CD4-positive, alpha-beta memory T cell (primary cell): ENCODE measurements around the gene ADM5. TPM values are rescaled to one million over a fixed set of nuclear protein-coding genes. Genes with fewer than 3 reads are reported as not detected.
A peak's percentile ranks its signal among the peaks of the same experiment; 100 is the strongest.

Experiments
- CTCF ChIA-PET: fragments of 350-600 bp; sonication (Branson Sonifier 250); formaldehyde crosslinking; loops from one replicate; lab custom pipeline; 2021; ENCODE audit warnings: inconsistent platforms; ENCODE audit not compliant: partially characterized antibody; lab: Charles Lee
- POLR2A ChIA-PET: fragments of 350-600 bp; sonication (Branson Sonifier 250); formaldehyde crosslinking; loops from one replicate; lab custom pipeline; 2021; ENCODE audit not compliant: partially characterized antibody; lab: Charles Lee
- DNase-seq, 5 donors: peaks; one replicate each; pipeline versions ENCODE4 v3.0.0 to v3.0.0-alpha.2; 2020 to 2022; ENCODE audit warnings: mixed read lengths in 1 of 5
- H3K27ac ChIP-seq: one replicate; pipeline ENCODE4 v1.7.0; 2013; ENCODE audit warnings: low read depth, low read length
- H3K27me3 ChIP-seq: 2 replicates; pipeline ENCODE4 v1.7.0; 2013; ENCODE audit warnings: mild to moderate bottlenecking, low read length, moderate library complexity; ENCODE audit not compliant: insufficient read depth
- H3K36me3 ChIP-seq: 2 replicates; pipeline ENCODE4 v1.7.0; 2013; ENCODE audit warnings: mild to moderate bottlenecking, low read length, moderate library complexity; ENCODE audit not compliant: insufficient read depth
- H3K4me1 ChIP-seq: 2 replicates; pipeline ENCODE4 v1.7.0; 2013; ENCODE audit warnings: mild to moderate bottlenecking, low read length, moderate library complexity; ENCODE audit not compliant: insufficient read depth
- H3K4me3 ChIP-seq, 2 donors: one replicate each; pipeline ENCODE4 v1.7.0; 2013; ENCODE audit warnings: low read length in 2 of 2, mild to moderate bottlenecking in 1 of 2
- H3K9me3 ChIP-seq, 2 donors: one replicate each; pipeline ENCODE4 v1.7.0; 2013; ENCODE audit warnings: low read length in 2 of 2, control low read depth in 1 of 2; ENCODE audit not compliant: control insufficient read depth in 1 of 2
- H3K27ac Mint-ChIP-seq, 7 donors: one replicate each; pipeline ENCODE4 v1.8.0; 2020 to 2021; ENCODE audit warnings: mixed read lengths in 7 of 7, mild to moderate bottlenecking in 6 of 7, inconsistent platforms in 3 of 7, moderate library complexity in 3 of 7
- H3K27me3 Mint-ChIP-seq, 2 donors: one replicate each; pipeline ENCODE4 v1.8.0; 2020 to 2021; ENCODE audit warnings: mixed read lengths in 2 of 2
- H3K36me3 Mint-ChIP-seq, 2 donors: one replicate each; pipeline ENCODE4 v1.8.0; 2020 to 2021; ENCODE audit warnings: mixed read lengths in 2 of 2, inconsistent platforms in 1 of 2, mild to moderate bottlenecking in 1 of 2
- H3K4me1 Mint-ChIP-seq, 4 donors: one replicate each; pipeline ENCODE4 v1.8.0; 2020 to 2021; ENCODE audit warnings: mixed read lengths in 4 of 4, mild to moderate bottlenecking in 1 of 4
- H3K4me3 Mint-ChIP-seq, 8 donors: one replicate each; pipeline ENCODE4 v1.8.0; 2020 to 2021; ENCODE audit warnings: mixed read lengths in 8 of 8, mild to moderate bottlenecking in 7 of 8, moderate library complexity in 6 of 8, inconsistent platforms in 3 of 8
- H3K9me3 Mint-ChIP-seq, 8 donors: one replicate each; pipeline ENCODE4 v1.8.0; 2020 to 2021; ENCODE audit warnings: mixed read lengths in 8 of 8, mild to moderate bottlenecking in 5 of 8, inconsistent platforms in 3 of 8, moderate library complexity in 1 of 8
- intact Hi-C: fragments of 100-400 bp; cut with micrococcal nuclease; formaldehyde crosslinking; loops from one replicate; pipeline ENCODE4 v1.15.1; 2023
- polyA plus RNA-seq, 2 donors: library from polyadenylated mRNA; unstranded; fragments of 300-500 nt; fragmentation: Illumina TruSeq; gene quantifications; one replicate each; pipeline ENCODE4 v1.2.3, GENCODE V29; 2021
- total RNA-seq, 2 experiments: library from RNA; stranded (reverse); gene quantifications; one replicate each; pipeline ENCODE4 v1.2.3, GENCODE V29; 2021

Gene ADM5
- total and polyA plus RNA-seq, 4 experiments from 2014 or later, result 0.24 to 4.4 (median 4.0) TPM; not detected in 1

DNA sequence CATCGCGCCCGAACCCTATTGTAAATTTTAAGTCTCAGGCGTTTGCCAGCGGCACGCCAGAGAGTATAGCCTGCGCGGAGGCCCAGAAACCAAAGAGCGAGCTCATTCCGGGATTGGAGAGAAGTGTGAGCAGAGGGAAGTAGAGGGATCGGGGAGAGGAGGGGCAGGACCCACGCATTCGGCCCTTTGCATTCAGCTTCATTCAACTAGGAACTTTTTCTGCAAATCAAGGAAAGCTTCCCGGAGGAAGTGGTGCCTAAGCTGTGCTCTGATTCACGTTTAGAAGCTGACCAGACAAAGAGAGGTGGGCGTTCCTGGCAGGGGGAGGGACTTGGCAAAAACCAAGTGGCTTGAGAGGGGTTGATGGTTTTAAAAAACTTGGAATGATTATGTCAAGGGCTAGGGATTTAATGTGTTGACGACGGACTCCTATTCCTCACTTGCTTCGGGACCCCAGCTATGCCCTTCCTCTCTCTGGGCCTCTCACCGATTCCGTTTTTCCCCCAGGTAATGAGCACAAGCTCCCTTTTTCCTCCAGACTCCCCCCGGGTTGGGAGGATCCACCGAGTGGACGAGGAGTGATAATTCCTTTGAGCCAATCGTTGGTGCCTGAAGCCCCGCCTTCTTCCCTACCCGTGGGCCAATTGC lies 13.1 kb upstream of the ADM5 start:
- Histone ChIP-seq H3K27ac (peak overlapping the region; percentile 93), H3K9me3 (no peaks in the 10 kb centered on the region), H3K27me3 (no peaks in the 10 kb centered on the region), H3K36me3 (no peaks in the 10 kb centered on the region), H3K4me3 (peak overlapping the region; percentile 59 to 69), H3K4me1 (peaks cover 48% of the 10 kb centered on the region)
- Mint-ChIP-seq H3K4me3 (peak overlapping the region; percentile 95 to 100 (median 99)), H3K9me3 (no peaks in the 10 kb centered on the region), H3K4me1 (peaks cover 19 to 54% (median 37%) of the 10 kb centered on the region in 4 donors), H3K27ac (peak overlapping the region; percentile 99 to 100 (median 99)), H3K27me3 (no peaks in the 10 kb centered on the region), H3K36me3 (peaks cover 4 to 13% of the 10 kb centered on the region in 2 donors)
- no peak for DNase-seq
- ChIA-PET CTCF (interaction anchor here (0.7 to 5.5 kb wide), 19 partner anchors 9 to 231 kb away, joined by 3 to 52 read pairs (median 4); partner anchors contain the start of genes ADM5, BCL2L12, FLT3LG and IRF3), POLR2A (interaction anchor here (0.6 to 6.7 kb wide), 32 partner anchors 13 to 578 kb away, joined by 3 to 125 read pairs (median 7); partner anchors contain the start of genes ADM5, AKT1S1, ALDH16A1 and AP2A1)
- intact Hi-C loops, result loop anchor here (1.0 to 5.0 kb wide), 4 partner anchors 12 to 803 kb away; partner anchors contain the start of genes AKT1S1, PPP1R15A and TBC1D17

DNA sequence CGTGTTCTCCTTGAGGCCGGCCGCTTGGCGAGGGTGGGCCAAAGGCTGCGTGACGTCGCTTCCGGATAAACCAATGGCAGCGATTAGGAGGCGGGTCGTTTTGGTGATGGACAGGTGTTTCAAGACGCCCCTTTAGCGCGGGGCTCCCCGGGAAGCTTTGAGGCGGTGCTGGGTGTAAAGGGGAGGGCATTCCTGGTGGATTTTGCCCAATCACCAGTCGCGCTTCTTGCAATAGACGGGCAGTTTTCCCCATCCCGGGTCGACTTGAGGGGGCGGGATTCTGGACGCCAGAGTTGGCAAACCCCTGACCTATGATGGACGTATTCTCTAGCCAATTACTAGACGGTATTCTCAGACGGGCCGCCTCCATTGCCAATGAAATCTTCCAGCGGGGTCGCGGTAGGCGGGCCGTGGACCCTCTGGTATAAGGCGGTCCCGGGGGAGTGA lies 12.6 kb upstream of the ADM5 start:
- CTCF ChIA-PET, result interaction anchor here (1.0 to 5.5 kb wide), 15 partner anchors 9 to 206 kb away, joined by 3 to 52 read pairs (median 5); partner anchors contain the start of genes BCL2L12, FLT3LG, IRF3 and NOSIP

DNA sequence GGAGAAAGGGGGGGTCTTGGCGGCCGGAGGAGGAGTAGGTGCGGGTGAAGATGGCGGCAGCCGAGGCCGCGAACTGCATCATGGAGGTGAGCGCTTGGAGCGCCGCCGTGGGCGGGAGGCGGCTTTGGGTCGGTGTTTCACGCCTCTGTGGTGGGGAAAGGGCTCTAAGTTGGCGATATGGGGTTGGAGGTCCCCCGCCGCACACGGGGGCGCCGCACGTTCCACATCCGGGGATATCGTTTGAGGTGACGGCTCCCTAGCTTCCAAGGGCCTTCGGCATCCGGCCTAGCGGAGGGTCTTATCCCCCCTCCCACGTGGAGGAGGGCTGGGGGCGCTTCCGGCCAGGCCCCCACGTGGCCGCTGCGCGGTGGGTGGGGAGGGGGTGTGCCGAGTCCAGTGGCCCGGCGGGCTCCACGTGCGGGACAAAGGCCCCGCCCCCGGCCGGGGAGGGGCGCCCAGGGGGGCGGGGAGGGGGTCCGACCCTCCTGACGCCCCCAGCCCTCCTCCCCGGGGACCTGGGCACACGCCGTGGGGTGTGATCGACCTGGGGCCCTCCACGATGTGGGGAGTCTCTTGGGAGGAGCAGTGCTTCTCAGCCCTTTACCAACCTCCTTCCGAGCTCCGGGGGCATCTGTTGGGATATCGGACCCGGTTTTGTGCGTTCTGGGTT lies 12.0 kb upstream of the ADM5 start, which contains the start of gene PRMT1:
Gene PRMT1 (plus strand): TSS at position 41 of the 670 bp plus-strand sequence. CDS start 10 bp downstream, at position 51.
- ChIA-PET CTCF (interaction anchor here (0.6 to 5.5 kb wide), 16 partner anchors 12 to 452 kb away, joined by 3 to 52 read pairs (median 5); partner anchors contain the start of genes BCL2L12, FLT3LG, IRF3 and NOSIP), POLR2A (interaction anchor here (0.6 to 6.7 kb wide), 30 partner anchors 12 to 580 kb away, joined by 3 to 125 read pairs (median 7); partner anchors contain the start of genes ADM5, AKT1S1, ALDH16A1 and BCL2L12)
- Histone ChIP-seq H3K36me3 (peaks cover 7% of the 10 kb centered on the region), H3K9me3 (no peaks in the 10 kb centered on the region), H3K27me3 (no peaks in the 10 kb centered on the region), H3K27ac (peak within 1 kb of the TSS; percentile 93), H3K4me3 (peak within 1 kb of the TSS; percentile 69 to 79), H3K4me1 (peaks cover 42% of the 10 kb centered on the region)
- H3K27me3 Mint-ChIP-seq, result no peaks in the 10 kb centered on the region
- intact Hi-C loops, result loop anchor here (1.0 to 5.0 kb wide), 6 partner anchors 37 to 805 kb away; partner anchors contain the start of genes AKT1S1, NOSIP, PPP1R15A and RRAS
- H3K4me1 Mint-ChIP-seq, result peaks cover 17 to 52% (median 32%) of the 10 kb centered on the region in 4 donors
- H3K36me3 Mint-ChIP-seq, result peaks cover 11 to 18% of the 10 kb centered on the region in 2 donors
- H3K9me3 Mint-ChIP-seq, result no peaks in the 10 kb centered on the region
- peak within 1 kb of the TSS; percentile 95 to 100 (median 99) for H3K4me3 Mint-ChIP-seq
- peak in 2 of 5 donors; percentile 70 to 74 for DNase-seq
- peak within 1 kb of the TSS; percentile 99 to 100 (median 99) for H3K27ac Mint-ChIP-seq

More for the DNA sequence above, 12.6 kb upstream of the ADM5 start:
- intact Hi-C loops, result loop anchor here (1.0 to 5.0 kb wide), 7 partner anchors 13 to 804 kb away; partner anchors contain the start of genes AKT1S1, NOSIP, PPP1R15A and RRAS
- no peaks in the 10 kb centered on the region for H3K9me3 ChIP-seq
- Mint-ChIP-seq H3K4me3 (peak overlapping the region; percentile 95 to 100 (median 99)), H3K4me1 (peaks cover 19 to 54% (median 37%) of the 10 kb centered on the region in 4 donors), H3K27me3 (no peaks in the 10 kb centered on the region), H3K27ac (peak overlapping the region; percentile 99 to 100 (median 99)), H3K36me3 (peaks cover 5 to 13% of the 10 kb centered on the region in 2 donors), H3K9me3 (no peaks in the 10 kb centered on the region)
- H3K27ac ChIP-seq, result peak overlapping the region; percentile 93
- H3K4me3 ChIP-seq, result peak overlapping the region; percentile 69 to 79
- H3K27me3 ChIP-seq, result no peaks in the 10 kb centered on the region
- POLR2A ChIA-PET, result interaction anchor here (0.6 to 6.7 kb wide), 33 partner anchors 13 to 579 kb away, joined by 3 to 125 read pairs (median 7); partner anchors contain the start of genes ADM5, AKT1S1, ALDH16A1 and AP2A1
- peaks cover 2% of the 10 kb centered on the region for H3K36me3 ChIP-seq
- H3K4me1 ChIP-seq, result peaks cover 48% of the 10 kb centered on the region
- peak; percentile 97 to 99 (median 98) for DNase-seq

DNA sequence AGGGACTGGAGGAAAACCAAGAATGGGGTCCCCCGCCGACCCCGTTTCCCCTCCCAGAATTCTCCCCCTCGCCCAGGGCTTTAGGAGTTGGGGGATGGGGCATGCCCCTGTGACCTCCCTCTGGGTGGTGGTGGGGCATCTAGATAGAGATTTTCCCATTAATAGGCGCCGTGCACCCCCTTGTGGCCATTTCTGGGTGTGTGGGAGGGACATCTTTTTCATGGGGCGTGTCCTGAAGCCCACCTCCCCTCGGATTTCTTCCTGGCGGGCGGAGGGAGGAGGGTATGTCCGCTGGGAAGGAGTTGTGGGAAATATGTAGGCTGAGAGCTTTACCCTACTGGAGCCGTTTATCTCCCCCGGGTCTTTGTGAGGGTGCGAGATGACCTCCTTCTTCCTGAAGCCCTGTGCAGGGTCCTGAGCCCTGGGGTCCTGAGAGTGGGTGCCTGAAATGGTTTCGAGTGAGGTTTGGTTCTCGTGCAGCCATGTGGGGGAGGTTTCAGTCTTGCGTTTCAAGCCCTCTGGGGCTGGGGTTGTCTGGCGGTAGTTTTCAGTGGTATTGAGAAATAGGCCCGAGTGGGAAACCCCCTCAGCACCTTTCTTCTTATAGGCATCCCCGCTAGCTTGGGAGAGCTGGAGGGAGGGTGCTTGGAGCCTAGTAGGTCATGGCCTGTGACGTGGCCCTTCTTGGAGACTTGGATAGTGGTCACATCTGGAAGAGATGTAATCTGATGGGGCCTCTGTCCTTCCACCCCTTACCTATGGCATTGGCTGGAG lies 11.3 kb upstream of the ADM5 start:
- Mint-ChIP-seq H3K27me3 (no peaks in the 10 kb centered on the region), H3K4me1 (peaks cover 16 to 52% (median 31%) of the 10 kb centered on the region in 4 donors), H3K27ac (peak overlapping the region; percentile 96 to 99 (median 97)), H3K36me3 (peaks cover 14 to 23% of the 10 kb centered on the region in 2 donors), H3K4me3 (peak overlapping the region; percentile 82 to 99 (median 88)), H3K9me3 (no peaks in the 10 kb centered on the region)
- H3K4me3 ChIP-seq, result peak overlapping the region; percentile 69 to 79
- intact Hi-C loops, result loop anchor here (1.0 to 5.0 kb wide), 8 partner anchors 38 to 805 kb away; partner anchors contain the start of genes AKT1S1, NOSIP, PPP1R15A and RRAS
- ChIA-PET CTCF (interaction anchor here (0.6 to 2.1 kb wide), 17 partner anchors 13 to 452 kb away, joined by 3 to 13 read pairs (median 5); partner anchors contain the start of genes BCL2L12, FLT3LG, IRF3 and NOSIP), POLR2A (interaction anchor here (1.0 to 6.7 kb wide), 19 partner anchors 13 to 344 kb away, joined by 3 to 125 read pairs (median 10); partner anchors contain the start of genes BCL2L12, CPT1C, FLT3LG and IRF3)
- peak overlapping the region; percentile 93 for H3K27ac ChIP-seq
- no peaks in the 10 kb centered on the region for H3K27me3 ChIP-seq
- peak; percentile 76 to 93 (median 80) for DNase-seq
- peaks cover 42% of the 10 kb centered on the region for H3K4me1 ChIP-seq
- H3K9me3 ChIP-seq, result no peaks in the 10 kb centered on the region
- H3K36me3 ChIP-seq, result peaks cover 10% of the 10 kb centered on the region

DNA sequence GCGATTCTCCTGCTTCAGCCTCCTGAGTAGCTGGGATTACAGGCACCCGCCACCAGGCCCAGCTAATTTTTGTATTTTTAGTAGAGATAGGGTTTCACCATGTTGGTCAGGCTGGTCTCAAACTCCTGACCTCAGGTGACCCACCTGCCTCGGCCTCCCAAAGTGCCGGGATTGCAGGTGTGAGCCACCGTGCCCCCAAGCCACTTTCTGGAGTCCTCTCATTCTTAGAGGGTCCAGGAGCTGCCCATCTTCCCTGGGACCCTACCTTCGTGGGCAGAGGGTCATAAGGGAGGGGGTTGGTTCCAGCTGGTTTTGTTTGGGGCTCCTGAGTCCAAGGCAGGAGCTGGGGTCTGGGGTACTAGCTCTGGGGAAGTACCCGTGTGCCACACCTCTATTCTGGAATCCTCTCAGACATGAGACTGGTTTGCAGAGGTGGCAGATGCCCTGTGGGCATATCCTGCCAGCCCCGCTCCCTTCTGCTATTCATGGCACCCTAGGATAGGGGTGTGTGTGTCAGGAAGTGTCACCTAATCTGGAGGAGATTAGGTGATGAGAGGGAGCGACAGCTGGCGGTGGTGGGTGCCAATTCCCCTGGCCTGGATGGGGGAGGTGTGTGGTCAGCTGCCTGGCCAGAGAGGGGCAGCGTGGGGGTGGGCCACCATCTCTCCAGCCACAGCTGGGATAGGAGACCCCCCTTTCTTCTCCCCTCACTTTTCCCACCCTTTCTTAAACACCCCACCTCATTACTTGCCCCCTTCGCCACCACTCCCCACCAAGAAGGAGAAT lies 10.2 kb upstream of the ADM5 start:
- POLR2A ChIA-PET, result interaction anchor here (0.7 to 6.7 kb wide), 11 partner anchors 8 to 582 kb away, joined by 3 to 125 read pairs (median 6); partner anchors contain the start of genes BCL2L12, FLT3LG, IRF3 and PRR12
- Mint-ChIP-seq H3K4me3 (peak overlapping the region in 1 of 8 donors; percentile 4), H3K4me1 (peaks cover 16 to 52% (median 29%) of the 10 kb centered on the region in 4 donors), H3K36me3 (peaks cover 17 to 31% of the 10 kb centered on the region in 2 donors), H3K9me3 (no peaks in the 10 kb centered on the region), H3K27me3 (no peaks in the 10 kb centered on the region), H3K27ac (peak overlapping the region; percentile 57 to 99 (median 96))
- H3K4me1 ChIP-seq, result peaks cover 42% of the 10 kb centered on the region
- CTCF ChIA-PET, result interaction anchor here (0.7 to 2.2 kb wide), 20 partner anchors 15 to 1288 kb away, joined by 3 to 13 read pairs (median 5); partner anchors contain the start of genes FLT3LG and KDELR1
- intact Hi-C loops, result loop anchor here (1.0 to 5.0 kb wide), 3 partner anchors 108 to 453 kb away; partner anchors contain the start of genes AKT1S1 and TBC1D17
- no peaks in the 10 kb centered on the region for H3K9me3 ChIP-seq
- DNase-seq, result no peak
- H3K27ac ChIP-seq, result peak overlapping the region; percentile 93
- peaks cover 16% of the 10 kb centered on the region for H3K36me3 ChIP-seq
- no peaks in the 10 kb centered on the region for H3K27me3 ChIP-seq
- H3K4me3 ChIP-seq, result no peak overlapping the region
